ENCODE results near the gene FOLR2. TPM values are rescaled to one million over a fixed set of nuclear protein-coding genes. Genes with fewer than 3 reads are reported as not detected.
"Not testable (repeated sequence)": the region's sequence is repeated elsewhere in the genome, so short reads cannot be mapped to it uniquely, and the experiment has no call there.

The FOLR2 gene
- total and polyA plus RNA-seq, 2 donors (not counting 1 experiment from before 2014, with no cell fraction given) = 1.5 to 4.7 TPM

- intact Hi-C loops (cut with micrococcal nuclease) = no loop called here
- Histone ChIP-seq H3K9me3 (ENCODE audit: control extremely low read depth in 1 of 3, control insufficient read depth in 2 of 3, insufficient read depth in 1 of 3, low read length in 2 of 3) (no peaks in the 10 kb centered on the region), H3K36me3 (replicated peaks in 1 of 2; ENCODE audit: control extremely low read depth in 1 of 2, control insufficient read depth in 1 of 2, extremely low read depth in 1 of 2, insufficient read depth in 2 of 2, low read length in 1 of 2) (no peaks in the 10 kb centered on the region), H3K27ac (ENCODE audit: low read length in 2 of 2) (no peak overlapping the region), H3K4me1 (ENCODE audit: control insufficient read depth in 2 of 2, insufficient read depth in 2 of 2, low read length in 2 of 2) (no peaks in the 10 kb centered on the region), H3K79me2 (ENCODE audit: control insufficient read depth, insufficient read depth, low read length) (no peaks in the 10 kb centered on the region), H4K20me1 (ENCODE audit: control insufficient read depth, insufficient read depth, low read length, poor library complexity, severe bottlenecking) (no peaks in the 10 kb centered on the region), H3K27me3 (replicated peaks in 1 of 4; ENCODE audit: control extremely low read depth in 1 of 4, control insufficient read depth in 3 of 4, insufficient read depth in 4 of 4, low read length in 3 of 4) (peaks cover 0 to 6% (median 2%) of the 10 kb centered on the region in 4 experiments), H3K9ac (ENCODE audit: low read length) (no peak overlapping the region), H2AFZ (ENCODE audit: insufficient read depth, low read depth, low read length, poor library complexity, severe bottlenecking) (no peak overlapping the region), H3K4me2 (replicated peaks; ENCODE audit: low read depth, low read length, poor library complexity, severe bottlenecking) (no peak overlapping the region), H3K4me3 (ENCODE audit: control extremely low read depth in 1 of 5, extremely low read depth in 1 of 5, insufficient read depth in 1 of 5, low read depth in 2 of 5, low read length in 4 of 5) (no peak overlapping the region)
- Mint-ChIP-seq H3K27ac (no peak overlapping the region), H3K4me1 (peaks cover 2% of the 10 kb centered on the region), H3K9me3 (ENCODE audit: insufficient read depth) (no peaks in the 10 kb centered on the region), H3K27me3 (peaks cover 48% of the 10 kb centered on the region), H3K4me3 (no peak overlapping the region)
- POLR2A ChIA-PET = no interaction called here
- TF ChIP-seq EZH2 (IDR thresholded peaks at IDR 0.05; ENCODE audit: borderline replicate concordance, insufficient read depth, low read depth, low read length, poor library complexity, severe bottlenecking) (no peak), CTCF (IDR thresholded peaks at IDR 0.05) (no peak)
- ATAC-seq (ENCODE audit: low read depth) (no peak), DNase-seq (no peak)
- CTCF ChIA-PET = no interaction called here
Measured at GRCh38 chr11:72265951-72266350, 49.4 kb downstream of the FOLR2 start.

GRCh38 chr11:72266960-72267359 lies 50.4 kb downstream of the FOLR2 start:
- H3K27me3 ChIP-seq (replicated peaks in 1 of 4; ENCODE audit: control extremely low read depth in 1 of 4, control insufficient read depth in 3 of 4, insufficient read depth in 4 of 4, low read length in 3 of 4); H3K9me3 Mint-ChIP-seq (ENCODE audit: insufficient read depth); H3K27ac Mint-ChIP-seq; H3K4me1 Mint-ChIP-seq; ATAC-seq (ENCODE audit: low read depth); H3K36me3 ChIP-seq (replicated peaks in 1 of 2; ENCODE audit: control extremely low read depth in 1 of 2, control insufficient read depth in 1 of 2, extremely low read depth in 1 of 2, insufficient read depth in 2 of 2, low read length in 1 of 2); DNase-seq; H3K4me3 ChIP-seq (ENCODE audit: control extremely low read depth in 1 of 5, extremely low read depth in 1 of 5, insufficient read depth in 1 of 5, low read depth in 2 of 5, low read length in 4 of 5); H3K4me1 ChIP-seq (ENCODE audit: control insufficient read depth in 2 of 2, insufficient read depth in 2 of 2, low read length in 2 of 2); H3K79me2 ChIP-seq (ENCODE audit: control insufficient read depth, insufficient read depth, low read length); H3K4me3 Mint-ChIP-seq; H3K9ac ChIP-seq (ENCODE audit: low read length); H2AFZ ChIP-seq (ENCODE audit: insufficient read depth, low read depth, low read length, poor library complexity, severe bottlenecking); H3K27ac ChIP-seq (ENCODE audit: low read length in 2 of 2); H3K4me2 ChIP-seq (replicated peaks; ENCODE audit: low read depth, low read length, poor library complexity, severe bottlenecking); H4K20me1 ChIP-seq (ENCODE audit: control insufficient read depth, insufficient read depth, low read length, poor library complexity, severe bottlenecking); intact Hi-C loops (cut with micrococcal nuclease); POLR2A ChIA-PET; H3K9me3 ChIP-seq (ENCODE audit: control extremely low read depth in 1 of 3, control insufficient read depth in 2 of 3, insufficient read depth in 1 of 3, low read length in 2 of 3): not testable (repeated sequence)
- CTCF ChIA-PET = interaction anchor here (0.7 to 1.2 kb wide), 5 partner anchors 15 to 163 kb away, joined by 3 to 4 read pairs (median 3); no protein-coding TSS in a partner anchor
- H3K27me3 Mint-ChIP-seq = peaks cover 53% of the 10 kb centered on the region
- WGBS (ENCODE audit: insufficient coverage) = 100% methylated on average over 2 of the region's 5 CpGs
